ENCODE data around the gene C9orf43. TPM values are rescaled to one million over a fixed set of nuclear protein-coding genes. Genes with fewer than 3 reads are reported as not detected.

C9orf43 gene
- total RNA-seq, 3 donors from 2014 or later (not counting 1 experiment from before 2014, with no cell fraction given) = 0.45 to 0.71 (median 0.50) TPM

DNA sequence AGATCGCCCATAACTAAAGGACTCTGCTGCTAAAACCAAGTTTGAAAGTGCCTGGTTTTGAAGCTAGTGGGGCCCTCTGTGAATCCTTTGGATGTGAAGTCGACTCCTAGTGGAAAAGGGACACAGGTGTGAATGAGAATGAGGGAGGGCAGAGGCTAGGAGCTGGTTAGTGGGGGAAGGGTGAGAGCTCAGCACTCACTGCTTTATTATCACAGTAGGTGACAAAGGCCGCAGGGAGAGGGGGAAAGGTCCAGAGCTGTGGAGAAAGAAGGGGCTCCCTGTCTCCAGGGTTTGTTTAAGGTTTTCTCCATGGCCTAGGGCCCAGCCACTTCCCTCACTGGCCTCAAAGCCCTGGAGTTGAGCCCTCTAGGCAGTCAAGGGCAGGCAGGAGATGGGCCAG, 37.3 kb upstream of the C9orf43 start:
- Mint-ChIP-seq H3K27me3 (ENCODE audit: low read depth in 2 of 2) (no peaks in the 10 kb centered on the region), H3K9me3 (no peaks in the 10 kb centered on the region), H3K4me3 (no peak overlapping the region), H3K4me1 (peaks cover 6 to 17% of the 10 kb centered on the region in 2 donors), H3K27ac (peak overlapping the region in 1 of 2 donors; percentile 33), H3K36me3 (no peaks in the 10 kb centered on the region)
- no peak overlapping the region for H3K4me3 ChIP-seq (ENCODE audit: low read length)
- no peak overlapping the region for H3K27ac ChIP-seq (ENCODE audit: low read length)
- no peaks in the 10 kb centered on the region for H3K9me3 ChIP-seq (ENCODE audit: control insufficient read depth, insufficient read depth, low read length)
- TF ChIP-seq, protein P1, sequence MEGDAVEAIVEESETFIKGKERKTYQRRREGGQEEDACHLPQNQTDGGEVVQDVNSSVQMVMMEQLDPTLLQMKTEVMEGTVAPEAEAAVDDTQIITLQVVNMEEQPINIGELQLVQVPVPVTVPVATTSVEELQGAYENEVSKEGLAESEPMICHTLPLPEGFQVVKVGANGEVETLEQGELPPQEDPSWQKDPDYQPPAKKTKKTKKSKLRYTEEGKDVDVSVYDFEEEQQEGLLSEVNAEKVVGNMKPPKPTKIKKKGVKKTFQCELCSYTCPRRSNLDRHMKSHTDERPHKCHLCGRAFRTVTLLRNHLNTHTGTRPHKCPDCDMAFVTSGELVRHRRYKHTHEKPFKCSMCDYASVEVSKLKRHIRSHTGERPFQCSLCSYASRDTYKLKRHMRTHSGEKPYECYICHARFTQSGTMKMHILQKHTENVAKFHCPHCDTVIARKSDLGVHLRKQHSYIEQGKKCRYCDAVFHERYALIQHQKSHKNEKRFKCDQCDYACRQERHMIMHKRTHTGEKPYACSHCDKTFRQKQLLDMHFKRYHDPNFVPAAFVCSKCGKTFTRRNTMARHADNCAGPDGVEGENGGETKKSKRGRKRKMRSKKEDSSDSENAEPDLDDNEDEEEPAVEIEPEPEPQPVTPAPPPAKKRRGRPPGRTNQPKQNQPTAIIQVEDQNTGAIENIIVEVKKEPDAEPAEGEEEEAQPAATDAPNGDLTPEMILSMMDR (IDR thresholded peaks at IDR 0.05) = no peak
- H3K36me3 ChIP-seq (ENCODE audit: control insufficient read depth, insufficient read depth, low read length) = peaks cover 17% of the 10 kb centered on the region
- WGBS (ENCODE audit: insufficient coverage) = 88% methylated on average over 3 of the region's 3 CpGs
- no peak for DNase-seq
- intact Hi-C loops (cut with micrococcal nuclease) = no loop called here
- no peak for ATAC-seq
- H3K4me1 ChIP-seq (ENCODE audit: control insufficient read depth, insufficient read depth, low read length) = peaks cover 21% of the 10 kb centered on the region
- H3K27me3 ChIP-seq (ENCODE audit: control insufficient read depth, insufficient read depth, low read length) = no peaks in the 10 kb centered on the region

DNA sequence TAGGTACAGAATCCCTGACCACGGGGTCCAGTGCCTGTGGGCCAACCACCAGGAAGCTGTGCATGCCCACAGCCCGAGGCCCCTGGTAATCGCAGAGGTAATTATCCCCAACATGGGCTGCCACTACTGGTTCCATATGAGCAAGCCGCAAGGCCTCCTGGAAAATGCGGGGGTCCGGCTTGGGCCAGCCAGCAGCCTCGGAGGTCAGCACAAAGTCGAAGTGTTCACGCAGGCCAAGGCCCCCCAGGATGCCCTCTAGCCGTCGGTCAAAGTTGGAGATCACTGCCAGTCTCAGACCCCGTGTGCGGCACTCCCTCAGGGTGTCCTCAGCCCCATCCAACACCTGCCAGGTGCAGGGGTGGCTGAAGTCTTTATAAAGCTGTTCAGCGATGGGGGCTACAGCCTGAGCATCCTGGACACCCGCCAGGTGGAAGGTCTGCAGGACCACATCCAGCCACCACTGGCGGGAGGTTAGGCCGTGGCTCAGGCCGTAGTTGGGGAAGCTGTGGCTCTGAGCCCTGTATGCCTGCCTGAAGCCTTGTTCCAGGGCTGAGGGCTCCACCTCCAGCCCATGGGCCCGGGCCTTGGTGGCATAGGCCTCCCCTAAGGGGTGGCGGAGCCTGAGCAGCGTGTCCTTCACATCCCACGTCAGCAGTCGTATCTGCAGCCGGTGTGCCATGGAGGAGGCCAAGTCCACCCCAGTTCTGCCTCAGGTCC, 36.7 kb upstream of the C9orf43 start:
- H3K4me3 ChIP-seq (ENCODE audit: low read length) = no peak overlapping the region
- ATAC-seq = no peak
- H3K36me3 ChIP-seq (ENCODE audit: control insufficient read depth, insufficient read depth, low read length) = peaks cover 17% of the 10 kb centered on the region
- Mint-ChIP-seq H3K9me3 (no peaks in the 10 kb centered on the region), H3K27ac (no peak overlapping the region), H3K36me3 (no peaks in the 10 kb centered on the region), H3K4me1 (peaks cover 6 to 17% of the 10 kb centered on the region in 2 donors), H3K27me3 (ENCODE audit: low read depth in 2 of 2) (no peaks in the 10 kb centered on the region), H3K4me3 (no peak overlapping the region)
- intact Hi-C loops (cut with micrococcal nuclease) = no loop called here
- WGBS (ENCODE audit: insufficient coverage) = 95% methylated on average over 24 of the region's 24 CpGs
- H3K9me3 ChIP-seq (ENCODE audit: control insufficient read depth, insufficient read depth, low read length) = no peaks in the 10 kb centered on the region
- H3K27me3 ChIP-seq (ENCODE audit: control insufficient read depth, insufficient read depth, low read length) = no peaks in the 10 kb centered on the region
- H3K27ac ChIP-seq (ENCODE audit: low read length) = no peak overlapping the region
- DNase-seq = no peak
- peaks cover 21% of the 10 kb centered on the region for H3K4me1 ChIP-seq (ENCODE audit: control insufficient read depth, insufficient read depth, low read length)
- TF ChIP-seq, protein P1 (IDR thresholded peaks at IDR 0.05) = no peak

DNA sequence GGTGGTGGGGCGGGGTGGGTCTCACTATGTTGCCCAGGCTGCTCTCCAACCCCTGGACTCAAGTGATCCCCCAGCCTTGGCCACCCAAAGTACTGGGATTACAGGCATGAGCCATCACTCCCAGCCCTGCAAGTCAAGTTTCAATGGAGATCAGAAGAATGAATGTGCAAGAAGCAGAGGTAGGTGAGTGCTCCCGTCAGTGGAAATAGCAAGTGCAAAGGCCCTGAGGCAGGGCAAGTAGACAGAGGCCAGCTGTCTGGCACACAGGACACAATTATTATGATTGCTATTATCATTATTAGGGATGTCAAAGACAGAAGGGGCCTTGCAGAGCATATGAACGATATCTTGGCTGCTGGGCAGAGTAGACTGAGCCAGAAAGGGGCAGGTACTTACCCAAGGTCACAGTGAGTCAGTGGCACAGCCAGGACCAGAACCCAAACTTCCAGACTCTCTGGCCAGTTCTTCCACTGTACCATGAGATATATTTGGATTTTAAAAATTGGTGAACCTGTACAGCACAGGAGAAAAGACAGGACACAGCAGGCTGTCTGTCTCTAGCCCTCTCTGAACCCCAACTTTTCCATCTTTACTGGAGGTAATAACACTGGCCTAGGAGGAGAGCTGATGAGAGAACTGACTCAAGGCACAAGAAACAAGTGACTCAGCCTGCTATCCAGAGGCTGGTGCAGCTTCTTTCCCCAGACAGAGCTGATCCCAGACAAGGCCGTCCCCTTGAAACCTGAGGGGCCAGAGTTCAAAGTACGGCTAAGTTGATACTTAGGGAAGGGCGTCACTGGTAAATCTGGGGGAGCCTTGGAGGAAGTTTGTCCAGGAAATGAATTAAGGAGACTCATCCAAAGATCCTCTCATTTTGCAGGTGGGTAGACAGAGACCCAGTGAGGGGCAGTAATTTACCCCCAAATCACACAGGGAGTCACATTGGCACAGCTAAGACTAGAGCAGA, 35.2 kb upstream of the C9orf43 start:
- peak overlapping the region; percentile 43 to 66 for H3K27ac Mint-ChIP-seq
- peak overlapping the region; percentile 85 for H3K4me3 Mint-ChIP-seq
- Histone ChIP-seq H3K27ac (ENCODE audit: low read length) (no peak overlapping the region), H3K4me1 (ENCODE audit: control insufficient read depth, insufficient read depth, low read length) (peaks cover 21% of the 10 kb centered on the region), H3K9me3 (ENCODE audit: control insufficient read depth, insufficient read depth, low read length) (no peaks in the 10 kb centered on the region), H3K36me3 (ENCODE audit: control insufficient read depth, insufficient read depth, low read length) (peaks cover 17% of the 10 kb centered on the region), H3K27me3 (ENCODE audit: control insufficient read depth, insufficient read depth, low read length) (no peaks in the 10 kb centered on the region), H3K4me3 (ENCODE audit: low read length) (no peak overlapping the region)
- H3K9me3 Mint-ChIP-seq = no peaks in the 10 kb centered on the region
- intact Hi-C loops (cut with micrococcal nuclease) = no loop called here
- TF ChIP-seq, protein P1 (IDR thresholded peaks at IDR 0.05) = no peak
- H3K4me1 Mint-ChIP-seq = peaks cover 6 to 17% of the 10 kb centered on the region in 2 donors
- no peaks in the 10 kb centered on the region for H3K27me3 Mint-ChIP-seq (ENCODE audit: low read depth in 2 of 2)
- no peaks in the 10 kb centered on the region for H3K36me3 Mint-ChIP-seq
- 97% methylated on average over 6 of the region's 6 CpGs for WGBS (ENCODE audit: insufficient coverage)
- no peak for ATAC-seq
- no peak for DNase-seq
